Neural progenitor cell (in vitro differentiated cells): ENCODE data around the gene CACNB4. TPM values are rescaled to one million over a fixed set of nuclear protein-coding genes. Genes with fewer than 3 reads are reported as not detected.

Experiments used
- DNase-seq: peaks from one replicate; pipeline ENCODE4 v3.0.0-alpha.2; 2016; ENCODE audit warnings: low spot score
- H2AFZ ChIP-seq: fragments of 200-600 bp; sonication (generic); replicated peaks from 2 replicates; pipeline ENCODE4 v1.6.1; 2016; ENCODE audit warnings: antibody characterized with exemption
- H3F3A ChIP-seq: fragments of 200-600 bp; sonication (generic); 2 replicates; pipeline ENCODE4 v1.6.1; 2016; ENCODE audit warnings: antibody characterized with exemption, low read depth
- H3K27ac ChIP-seq: fragments of 200-600 bp; sonication (generic); 2 replicates; pipeline ENCODE4 v1.5.1; 2016; ENCODE audit warnings: mild to moderate bottlenecking
- H3K27me3 ChIP-seq: fragments of 200-600 bp; sonication (generic); 2 replicates; pipeline ENCODE4 v1.6.1; 2016; ENCODE audit warnings: mild to moderate bottlenecking, moderate library complexity
- H3K36me3 ChIP-seq: fragments of 200-600 bp; sonication (generic); 2 replicates; pipeline ENCODE4 v1.5.1; 2016
- H3K4me1 ChIP-seq: fragments of 200-600 bp; sonication (generic); 2 replicates; pipeline ENCODE4 v1.6.1; 2016; ENCODE audit warnings: mixed run types
- H3K4me2 ChIP-seq: fragments of 200-600 bp; sonication (generic); 2 replicates; pipeline ENCODE4 v1.6.1; 2016
- H3K4me3 ChIP-seq: fragments of 200-600 bp; sonication (generic); 2 replicates; pipeline ENCODE4 v1.5.1; 2016
- H3K79me2 ChIP-seq: fragments of 200-600 bp; sonication (generic); 2 replicates; pipeline ENCODE4 v1.6.1; 2016; ENCODE audit warnings: low read depth
- H3K9ac ChIP-seq: fragments of 200-600 bp; sonication (generic); 2 replicates; pipeline ENCODE4 v1.6.1; 2016
- H3K9me3 ChIP-seq: fragments of 200-600 bp; sonication (generic); 2 replicates; pipeline ENCODE4 v1.5.1; 2016; ENCODE audit warnings: low read depth
- H4K20me1 ChIP-seq: fragments of 200-600 bp; sonication (generic); 2 replicates; pipeline ENCODE4 v1.6.1; 2016; ENCODE audit warnings: low read depth
- H3K27ac Mint-ChIP-seq: 3 replicates; pipeline ENCODE4 v1.8.0; 2021; ENCODE audit warnings: mixed read lengths
- H3K27me3 Mint-ChIP-seq: 2 replicates; pipeline ENCODE4 v1.8.0; 2022; ENCODE audit warnings: low read depth, mild to moderate bottlenecking, inconsistent platforms, moderate library complexity, mixed read lengths; ENCODE audit not compliant: insufficient read depth
- H3K36me3 Mint-ChIP-seq: 3 replicates; pipeline ENCODE4 v1.8.0; 2021; ENCODE audit warnings: mixed read lengths
- H3K4me1 Mint-ChIP-seq: 3 replicates; pipeline ENCODE4 v1.8.0; 2021; ENCODE audit warnings: mixed read lengths
- H3K4me3 Mint-ChIP-seq: 3 replicates; pipeline ENCODE4 v1.8.0; 2021; ENCODE audit warnings: mild to moderate bottlenecking, moderate library complexity, mixed read lengths
- H3K9me3 Mint-ChIP-seq: 3 replicates; pipeline ENCODE4 v1.8.0; 2020; ENCODE audit warnings: mixed read lengths
- CTCF ChIP-seq: fragments of 200-600 bp; sonication (generic); IDR thresholded peaks from 2 replicates; pipeline ENCODE4 v1.5.1; 2017; ENCODE audit warnings: antibody characterized with exemption, mild to moderate bottlenecking
- EZH2 ChIP-seq: fragments of 200-600 bp; sonication (generic); IDR thresholded peaks from 2 replicates; pipeline ENCODE4 v1.6.1; 2017; ENCODE audit warnings: antibody characterized with exemption, mild to moderate bottlenecking, moderate library complexity
- EZH2phosphoT487 ChIP-seq: fragments of 200-600 bp; sonication (generic); IDR thresholded peaks from 2 replicates; pipeline ENCODE4 v1.6.1; 2017; ENCODE audit warnings: antibody characterized with exemption
- total RNA-seq: library from RNA; depleted of rRNA; stranded (reverse); fragments of >200 nt; gene quantifications from 2 replicates; pipeline ENCODE4 v1.2.3, GENCODE V29; 2015; ENCODE audit warnings: low replicate concordance

The CACNB4 gene
- total RNA-seq, 1 donor from 2014 or later, result 14.2 TPM

GRCh38 chr2:151928380-151928779, 170.5 kb downstream of the CACNB4 start:
- H3K4me3 Mint-ChIP-seq, result no peak overlapping the region
- no peak overlapping the region for H3K27ac ChIP-seq

GRCh38 chr2:151927501-151928221, 171.2 kb downstream of the CACNB4 start:
- Mint-ChIP-seq H3K9me3 (no peaks in the 10 kb centered on the region), H3K4me3 (no peak overlapping the region), H3K27ac (no peak overlapping the region), H3K36me3 (no peaks in the 10 kb centered on the region), H3K4me1 (no peaks in the 10 kb centered on the region), H3K27me3 (no peaks in the 10 kb centered on the region)
- H4K20me1 ChIP-seq, result no peaks in the 10 kb centered on the region
- no peaks in the 10 kb centered on the region for H3K4me1 ChIP-seq
- no peak overlapping the region for H3K9ac ChIP-seq
- H3K27me3 ChIP-seq, result no peaks in the 10 kb centered on the region
- TF ChIP-seq EZH2 (no peak), CTCF (no peak), EZH2phosphoT487 (no peak)
- no peak overlapping the region for H2AFZ ChIP-seq
- no peaks in the 10 kb centered on the region for H3K79me2 ChIP-seq
- H3K27ac ChIP-seq, result no peak overlapping the region
- H3F3A ChIP-seq, result no peaks in the 10 kb centered on the region
- no peak for DNase-seq
- H3K9me3 ChIP-seq, result no peaks in the 10 kb centered on the region
- H3K4me3 ChIP-seq, result no peak overlapping the region
- no peaks in the 10 kb centered on the region for H3K36me3 ChIP-seq
- no peak overlapping the region for H3K4me2 ChIP-seq

More at GRCh38 chr2:151928380-151928779, 170.5 kb downstream of the CACNB4 start:
- Histone ChIP-seq H3K79me2 (no peaks in the 10 kb centered on the region), H3K27me3 (no peaks in the 10 kb centered on the region), H3K9ac (no peak overlapping the region), H3K36me3 (no peaks in the 10 kb centered on the region), H4K20me1 (no peaks in the 10 kb centered on the region), H3K4me2 (no peak overlapping the region), H3K4me1 (no peaks in the 10 kb centered on the region), H3K9me3 (no peaks in the 10 kb centered on the region), H2AFZ (no peak overlapping the region), H3K4me3 (no peak overlapping the region), H3F3A (no peaks in the 10 kb centered on the region)
- no peak for DNase-seq
- Mint-ChIP-seq H3K36me3 (no peaks in the 10 kb centered on the region), H3K4me1 (no peaks in the 10 kb centered on the region), H3K9me3 (no peaks in the 10 kb centered on the region), H3K27me3 (no peaks in the 10 kb centered on the region), H3K27ac (no peak overlapping the region)
- TF ChIP-seq EZH2phosphoT487 (no peak), EZH2 (no peak), CTCF (no peak)

DNA sequence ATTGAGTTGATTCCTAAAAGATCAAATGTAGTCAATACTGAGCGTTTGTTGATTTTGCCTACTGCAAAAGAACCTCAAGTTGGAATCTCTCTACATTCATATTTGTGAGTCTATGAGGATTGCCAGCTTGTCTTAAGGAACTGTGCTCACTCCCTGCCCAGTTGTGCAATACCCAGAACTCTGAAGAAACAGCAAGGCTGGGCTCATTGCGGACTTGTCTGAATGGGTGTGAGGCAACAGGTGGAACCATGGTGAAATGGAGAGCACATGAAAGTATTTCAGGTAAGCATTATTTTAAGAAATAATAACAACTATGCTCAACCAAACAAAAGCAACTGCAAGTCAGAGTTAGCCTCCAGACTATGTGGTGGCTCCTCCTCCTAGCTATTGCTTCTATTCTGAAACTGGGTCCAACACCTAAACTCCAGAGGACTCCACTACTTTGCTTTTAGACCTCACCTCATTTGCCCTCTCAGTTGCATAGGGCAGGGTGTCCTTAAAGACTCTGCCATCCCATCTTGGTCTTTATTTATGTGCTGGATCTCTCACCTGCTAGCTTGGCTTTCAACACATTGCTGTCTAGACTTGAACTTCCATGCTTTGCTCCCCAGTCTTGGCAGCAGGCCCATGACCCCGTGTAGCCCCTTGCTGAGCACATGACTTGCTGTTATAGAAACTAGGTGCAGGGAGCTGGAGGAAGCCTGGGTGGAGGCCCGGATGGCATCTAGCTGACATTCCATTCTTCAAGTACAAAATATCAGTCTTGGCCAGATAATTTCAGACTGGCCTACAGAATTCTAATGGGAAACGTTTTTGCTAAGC, 175.8 kb downstream of the CACNB4 start:
- Histone ChIP-seq H3K27ac (no peak overlapping the region), H3K4me3 (no peak overlapping the region), H3K4me1 (no peaks in the 10 kb centered on the region), H3F3A (no peaks in the 10 kb centered on the region), H3K36me3 (no peaks in the 10 kb centered on the region), H2AFZ (no peak overlapping the region), H3K9ac (no peak overlapping the region), H4K20me1 (no peaks in the 10 kb centered on the region), H3K27me3 (no peaks in the 10 kb centered on the region), H3K4me2 (no peak overlapping the region), H3K9me3 (no peaks in the 10 kb centered on the region), H3K79me2 (no peaks in the 10 kb centered on the region)
- Mint-ChIP-seq H3K4me3 (no peak overlapping the region), H3K36me3 (no peaks in the 10 kb centered on the region), H3K27me3 (no peaks in the 10 kb centered on the region), H3K9me3 (peaks cover 2% of the 10 kb centered on the region), H3K4me1 (no peaks in the 10 kb centered on the region), H3K27ac (no peak overlapping the region)
- no peak for TF ChIP-seq EZH2
- TF ChIP-seq EZH2phosphoT487, result no peak
- TF ChIP-seq CTCF, result no peak
- no peak for DNase-seq
